GM21723 (cell line): ENCODE results near the gene GRIN2A.

ENCODE experiments used
- ATAC-seq: cut with Tn5 transposase; IDR thresholded peaks from one replicate; pipeline ENCODE4 v1.9.1; 2021; ENCODE audit warnings: mild to moderate bottlenecking, moderate library complexity; ENCODE audit not compliant: unreplicated experiment

GRIN2A gene

GRCh38 chr16:10090816-10091215, 91.4 kb downstream of the GRIN2A start:
- no peak for ATAC-seq

GRCh38 chr16:10088380-10088793, 93.8 kb downstream of the GRIN2A start:
- ATAC-seq: no peak

- no peak for ATAC-seq
Measured at GRCh38 chr16:10087151-10087550, 95.1 kb downstream of the GRIN2A start.

- no peak for ATAC-seq
Measured at GRCh38 chr16:10086620-10087019, 95.6 kb downstream of the GRIN2A start.

- no peak for ATAC-seq
Measured at GRCh38 chr16:10085078-10085798, 97.0 kb downstream of the GRIN2A start.

- ATAC-seq: no peak
Measured at GRCh38 chr16:10083301-10083700, 98.9 kb downstream of the GRIN2A start.

- no peak for ATAC-seq
Measured at GRCh38 chr16:10081201-10081940, 100.9 kb downstream of the GRIN2A start.

GRCh38 chr16:10080051-10080772, 102.0 kb downstream of the GRIN2A start:
- ATAC-seq: no peak

- no peak for ATAC-seq
Measured at GRCh38 chr16:10078541-10078949, 103.7 kb downstream of the GRIN2A start.

GRCh38 chr16:10077861-10078260, 104.4 kb downstream of the GRIN2A start:
- no peak for ATAC-seq

GRCh38 chr16:10076037-10076436, 106.2 kb downstream of the GRIN2A start:
- ATAC-seq: no peak

GRCh38 chr16:10070591-10070990, 111.6 kb downstream of the GRIN2A start:
- ATAC-seq: no peak

GRCh38 chr16:10069374-10069773, 112.9 kb downstream of the GRIN2A start:
- ATAC-seq: no peak

GRCh38 chr16:10067835-10068234, 114.4 kb downstream of the GRIN2A start:
- no peak for ATAC-seq

GRCh38 chr16:10067406-10067805, 114.8 kb downstream of the GRIN2A start:
- no peak for ATAC-seq

- ATAC-seq: no peak
Measured at GRCh38 chr16:10065019-10065418, 117.2 kb downstream of the GRIN2A start.

- ATAC-seq: no peak
Measured at GRCh38 chr16:10048850-10049249, 133.4 kb downstream of the GRIN2A start.

- ATAC-seq: no peak
Measured at GRCh38 chr16:10045947-10046346, 136.3 kb downstream of the GRIN2A start.

GRCh38 chr16:10045291-10045775, 136.9 kb downstream of the GRIN2A start:
- no peak for ATAC-seq

- ATAC-seq: no peak
Measured at GRCh38 chr16:10040136-10041080, 141.8 kb downstream of the GRIN2A start.
